HG03025 (cell line): Measurements from ENCODE around the gene IL9R.
"Not testable (repeated sequence)": the region's sequence is repeated elsewhere in the genome, so short reads cannot be mapped to it uniquely, and the experiment has no call there.

Experiments used
- ATAC-seq: cut with Tn5 transposase; IDR thresholded peaks from one replicate; pipeline ENCODE4 v1.9.1; 2021; ENCODE audit warnings: mild to moderate bottlenecking, moderate library complexity; ENCODE audit not compliant: unreplicated experiment, low FRiP score

IL9R gene

DNA sequence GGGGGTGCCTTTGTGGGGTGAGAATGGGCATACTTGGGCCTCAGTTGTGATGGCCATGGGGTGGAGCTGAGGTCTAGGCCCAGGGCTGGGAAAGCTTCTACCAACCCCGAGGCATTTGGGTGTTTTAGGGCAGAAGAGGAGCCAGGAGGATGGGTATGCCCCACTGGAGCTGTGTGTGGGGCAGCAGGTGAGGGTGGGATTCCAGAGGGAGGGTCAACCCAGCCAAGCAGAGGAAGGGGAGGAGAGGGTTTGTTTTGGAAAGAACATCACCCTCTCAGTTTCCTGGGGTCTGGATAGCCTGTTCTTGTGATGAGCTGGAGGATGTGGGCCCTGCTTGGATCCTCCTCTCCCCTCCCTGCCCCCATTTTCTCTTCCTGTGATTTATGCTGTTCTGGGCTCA, 620 bp downstream of the IL9R start:
- no peak for ATAC-seq

DNA sequence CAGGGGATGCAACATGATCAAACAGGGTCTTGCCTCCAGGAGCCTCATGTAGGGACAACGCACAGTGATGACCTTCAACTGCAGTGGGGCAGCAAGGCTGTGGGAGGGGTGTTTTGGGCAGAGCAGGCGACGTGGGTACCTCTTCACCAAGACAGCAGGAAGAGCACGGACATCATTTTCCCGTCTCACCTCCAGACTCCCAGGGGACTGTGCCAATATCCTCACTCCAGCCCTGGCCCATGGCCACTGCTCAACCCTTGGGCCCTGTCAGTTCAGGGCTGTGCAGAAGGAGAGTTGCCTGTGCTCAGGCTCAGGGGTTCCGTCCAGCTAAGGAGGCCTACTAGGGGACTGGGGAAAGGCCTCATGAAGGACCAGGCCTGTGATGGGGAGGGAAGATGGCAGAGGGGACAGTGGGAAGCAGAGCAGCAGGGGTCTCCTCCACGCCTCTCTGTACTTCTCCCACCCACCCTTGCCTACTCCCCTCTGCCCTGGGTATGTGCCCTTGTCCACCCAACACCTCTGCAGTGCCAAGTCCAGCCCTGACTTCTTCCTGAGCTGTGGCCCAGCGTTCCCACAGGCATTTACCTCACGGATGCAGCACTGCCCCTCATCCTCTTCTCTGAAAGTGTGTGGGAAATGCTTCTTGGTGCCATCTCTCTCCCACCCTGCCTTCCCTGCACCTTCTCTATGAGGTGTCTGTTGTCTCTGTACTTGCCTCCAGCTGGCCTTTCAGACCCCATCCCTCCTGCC, 1.4 kb downstream of the IL9R start:
- ATAC-seq, result no peak

DNA sequence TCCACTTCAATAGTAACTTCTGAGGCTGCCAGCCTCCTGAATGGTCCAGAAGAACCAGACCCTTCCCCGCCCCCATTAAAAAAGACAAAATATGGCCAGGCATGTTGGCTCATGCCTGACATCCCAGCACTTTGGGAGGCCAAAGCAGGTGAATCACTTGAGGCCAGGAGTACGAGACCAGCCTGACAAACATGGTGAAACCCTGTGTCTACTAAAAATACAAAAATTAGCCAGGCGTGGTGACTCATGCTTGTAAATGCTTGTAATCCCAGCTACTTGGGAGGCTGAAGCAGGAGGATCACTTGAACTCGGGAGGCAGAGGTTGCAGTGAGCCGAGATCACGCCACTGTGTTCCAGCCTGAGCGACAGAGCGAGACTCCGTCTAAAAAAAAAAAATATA, 2.3 kb downstream of the IL9R start:
- ATAC-seq, result not testable (repeated sequence)

DNA sequence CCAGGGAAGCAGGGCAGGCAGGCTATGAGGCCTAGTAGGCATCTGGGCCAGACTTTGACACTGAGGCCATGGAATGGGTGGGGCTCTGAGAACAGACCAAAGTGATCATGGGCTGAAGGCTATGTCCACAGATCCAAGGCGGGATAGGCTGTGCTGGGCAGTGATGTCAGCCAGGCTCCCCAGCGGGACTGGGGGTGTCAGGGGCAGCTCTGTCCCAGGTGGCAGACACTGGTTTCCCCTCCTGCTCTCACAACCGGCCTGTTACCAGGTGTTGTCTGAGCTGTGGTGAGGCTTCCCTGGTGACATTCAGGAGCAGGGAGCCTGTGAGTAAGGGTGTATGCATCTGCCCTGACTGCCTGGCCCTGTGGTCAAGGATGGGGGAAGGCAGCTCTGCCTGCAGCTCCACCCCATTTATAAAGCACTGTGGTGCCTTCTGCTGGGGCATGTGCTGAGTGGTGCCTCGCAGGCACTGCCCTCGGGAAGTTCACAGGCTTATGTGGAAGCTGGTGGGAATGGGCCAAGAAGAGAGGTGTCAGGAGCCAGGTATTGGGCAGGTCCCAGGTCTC, 2.9 kb downstream of the IL9R start:
- ATAC-seq, result no peak

DNA sequence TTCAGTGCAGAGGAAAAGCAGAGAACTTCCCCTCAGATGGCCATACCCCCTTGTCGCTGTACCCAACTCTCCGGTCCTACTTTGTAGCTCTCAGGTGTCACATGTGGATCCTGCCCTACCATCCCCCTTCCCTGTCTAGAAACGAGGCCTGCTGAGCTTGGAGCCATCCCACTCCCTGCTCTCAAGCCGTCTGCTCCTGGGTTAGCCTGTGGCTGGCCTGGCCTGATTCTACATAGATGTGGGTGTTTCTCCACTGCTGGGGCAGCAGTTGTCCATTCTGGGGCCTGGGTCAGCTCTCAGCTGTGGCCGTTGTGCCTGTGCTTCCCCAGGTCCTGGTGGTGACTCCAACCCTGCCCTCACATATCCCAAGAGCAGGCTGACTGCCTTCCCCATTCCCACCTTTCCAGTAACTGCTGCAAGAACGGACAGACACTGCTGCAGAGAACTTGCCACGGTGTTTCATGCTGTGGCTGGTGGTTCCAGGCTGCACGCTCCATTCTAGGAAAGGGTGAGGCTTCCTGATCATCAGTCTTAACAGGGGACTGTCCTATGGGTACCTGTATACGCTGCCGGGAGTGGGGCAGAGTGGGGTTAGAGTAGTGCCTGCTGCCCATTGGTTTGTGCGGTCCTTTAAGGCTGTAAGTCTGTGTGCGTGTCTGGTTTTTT, 3.6 kb downstream of the IL9R start:
- ATAC-seq, result no peak

DNA sequence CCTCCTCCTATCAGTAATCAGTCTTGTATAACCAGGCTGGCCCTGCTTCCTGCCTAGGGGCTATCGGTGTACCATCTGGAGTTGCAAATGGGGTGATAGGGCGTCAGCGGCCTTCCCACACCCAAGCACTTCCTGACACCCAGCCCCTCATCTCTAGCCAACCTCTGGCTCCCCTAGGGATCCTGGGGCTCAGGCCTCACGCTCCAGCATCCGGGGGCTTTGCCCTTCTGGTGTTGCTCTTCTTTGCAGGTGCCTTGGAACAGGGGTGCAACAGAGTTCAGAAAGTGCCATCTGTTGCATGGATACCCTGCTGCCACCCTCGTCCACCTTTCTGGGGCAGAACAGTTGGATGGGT, 4.1 kb downstream of the IL9R start:
- ATAC-seq, result no peak

DNA sequence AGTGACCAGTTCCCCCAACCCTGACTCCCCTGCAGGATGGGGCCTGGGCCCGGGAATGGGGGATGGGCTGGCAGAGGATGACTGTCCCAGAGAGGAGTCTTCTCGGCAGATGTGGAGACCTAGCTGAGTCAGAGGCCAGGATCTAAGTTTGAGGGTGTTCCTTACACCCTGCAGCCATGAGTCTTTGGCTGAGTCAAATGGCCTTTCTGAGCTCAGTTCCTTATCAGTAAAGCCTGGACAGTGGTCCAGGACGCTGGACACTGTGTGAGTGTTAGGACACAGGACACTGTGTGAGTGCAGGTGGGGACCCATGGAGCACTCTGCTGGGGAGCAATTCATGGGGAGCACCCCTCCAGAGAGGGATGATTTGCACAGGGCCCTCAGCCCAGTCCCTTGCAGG, 5.0 kb downstream of the IL9R start:
- ATAC-seq, result no peak

DNA sequence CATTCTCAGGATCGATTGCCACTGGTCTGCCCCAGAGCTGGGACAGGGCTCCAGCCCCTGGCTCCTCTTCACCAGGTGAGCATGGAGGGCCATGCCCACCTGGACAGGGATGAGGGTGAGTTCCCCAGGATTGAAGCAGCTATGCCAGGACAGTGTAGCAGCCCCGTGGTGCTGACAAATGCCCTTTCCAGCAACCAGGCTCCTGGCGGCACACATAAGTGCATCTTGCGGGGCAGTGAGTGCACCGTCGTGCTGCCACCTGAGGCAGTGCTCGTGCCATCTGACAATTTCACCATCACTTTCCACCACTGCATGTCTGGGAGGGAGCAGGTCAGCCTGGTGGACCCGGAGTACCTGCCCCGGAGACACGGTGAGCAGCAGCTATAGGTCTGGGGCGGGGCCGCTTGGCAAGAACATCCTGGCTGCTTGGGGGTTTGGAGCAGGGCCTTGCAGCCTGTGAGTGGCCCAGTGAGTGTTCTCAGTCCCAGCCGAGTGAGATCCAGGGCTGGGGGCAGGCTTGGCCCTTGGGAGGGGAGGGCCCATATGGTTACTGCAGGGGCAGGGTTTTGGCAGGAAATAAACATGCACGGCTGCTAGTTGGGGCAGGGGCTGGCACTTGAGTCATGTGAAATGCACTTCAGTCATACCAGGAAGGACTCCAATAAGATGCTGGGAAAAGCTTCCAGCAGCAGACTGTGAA, 6.1 kb downstream of the IL9R start:
- no peak for ATAC-seq

DNA sequence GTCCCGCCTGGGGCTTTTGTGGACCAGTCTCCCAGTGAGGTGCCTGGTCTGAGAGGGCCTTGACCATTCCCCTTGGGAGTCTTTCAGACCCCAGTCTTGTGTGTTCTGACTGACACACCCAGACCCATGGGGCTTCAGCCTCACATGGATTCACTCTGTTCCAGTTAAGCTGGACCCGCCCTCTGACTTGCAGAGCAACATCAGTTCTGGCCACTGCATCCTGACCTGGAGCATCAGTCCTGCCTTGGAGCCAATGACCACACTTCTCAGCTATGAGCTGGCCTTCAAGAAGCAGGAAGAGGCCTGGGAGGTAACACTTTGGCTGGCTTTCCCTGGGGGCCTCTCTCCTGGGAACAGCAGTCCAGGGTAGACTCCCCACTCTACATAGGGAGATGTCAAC, 6.8 kb downstream of the IL9R start:
- no peak for ATAC-seq

DNA sequence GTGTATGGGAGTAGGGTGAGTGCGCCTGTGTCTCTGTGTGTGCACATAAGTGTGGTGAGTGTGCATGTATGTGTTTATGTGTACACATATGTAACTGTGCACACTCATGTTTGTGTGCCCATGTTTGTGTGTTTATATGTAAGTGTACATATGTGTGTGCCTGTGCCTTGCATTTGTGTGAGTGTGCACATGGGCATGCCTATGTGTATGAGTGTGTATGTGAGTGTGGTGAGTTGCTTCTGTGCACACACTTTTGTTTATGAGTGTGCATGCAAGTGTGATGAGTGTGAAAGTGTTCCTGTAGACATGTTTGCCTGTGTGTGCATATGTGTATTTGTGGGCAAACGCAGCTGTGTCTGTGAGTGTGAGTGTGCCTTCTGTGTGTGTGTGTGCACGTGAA, 7.2 kb downstream of the IL9R start:
- ATAC-seq, result no peak

DNA sequence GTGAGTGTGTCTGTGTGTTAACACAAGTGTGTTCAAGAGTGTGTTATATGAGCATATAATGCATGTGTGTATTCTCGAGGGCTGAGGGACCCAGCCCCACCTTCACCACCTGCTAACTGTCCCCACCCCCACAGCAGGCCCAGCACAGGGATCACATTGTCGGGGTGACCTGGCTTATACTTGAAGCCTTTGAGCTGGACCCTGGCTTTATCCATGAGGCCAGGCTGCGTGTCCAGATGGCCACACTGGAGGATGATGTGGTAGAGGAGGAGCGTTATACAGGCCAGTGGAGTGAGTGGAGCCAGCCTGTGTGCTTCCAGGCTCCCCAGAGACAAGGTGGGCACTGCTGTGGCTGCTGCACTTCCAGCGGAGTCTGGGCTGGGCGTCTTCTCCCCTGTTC, 7.6 kb downstream of the IL9R start:
- no peak for ATAC-seq

DNA sequence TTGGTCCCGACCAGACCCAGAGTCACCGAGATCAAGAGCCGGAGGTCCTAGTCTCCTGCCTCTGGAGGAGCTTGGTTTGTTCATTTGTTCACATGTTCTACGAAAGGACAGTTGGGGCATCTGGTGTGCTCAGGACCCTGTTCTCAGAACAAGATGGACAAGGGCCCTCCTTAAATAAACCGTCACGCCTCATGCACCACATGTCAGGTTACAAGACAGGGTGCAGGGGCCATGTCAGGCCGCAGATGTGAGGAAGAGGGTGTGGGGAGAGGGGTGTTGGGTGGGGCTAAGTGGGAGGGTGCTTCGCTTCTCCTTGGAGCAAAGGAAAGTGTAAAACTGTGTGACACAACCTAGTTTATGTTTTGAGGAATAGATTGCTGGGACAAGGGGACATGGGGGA, 9.0 kb downstream of the IL9R start:
- ATAC-seq, result not testable (repeated sequence)

DNA sequence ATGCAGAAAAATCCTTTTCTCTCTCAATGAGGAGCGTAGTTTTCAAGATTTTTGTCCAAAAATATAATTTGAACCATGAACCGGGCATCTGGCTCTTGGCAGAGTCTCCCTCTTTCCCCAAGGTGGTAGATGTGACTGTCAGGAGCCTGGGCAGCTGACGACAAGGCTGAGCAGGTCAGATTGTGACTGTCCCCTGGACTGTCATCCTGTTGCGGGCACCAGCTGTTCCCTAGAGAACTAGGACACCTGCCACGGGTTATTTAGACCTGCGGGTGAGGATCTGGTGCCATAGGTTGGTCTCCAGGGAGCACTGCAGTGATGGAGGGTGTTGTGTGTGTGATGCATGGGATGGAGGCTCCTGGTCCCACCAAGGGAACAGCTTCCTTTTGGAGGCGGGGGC, 10.9 kb downstream of the IL9R start:
- ATAC-seq, result not testable (repeated sequence)

DNA sequence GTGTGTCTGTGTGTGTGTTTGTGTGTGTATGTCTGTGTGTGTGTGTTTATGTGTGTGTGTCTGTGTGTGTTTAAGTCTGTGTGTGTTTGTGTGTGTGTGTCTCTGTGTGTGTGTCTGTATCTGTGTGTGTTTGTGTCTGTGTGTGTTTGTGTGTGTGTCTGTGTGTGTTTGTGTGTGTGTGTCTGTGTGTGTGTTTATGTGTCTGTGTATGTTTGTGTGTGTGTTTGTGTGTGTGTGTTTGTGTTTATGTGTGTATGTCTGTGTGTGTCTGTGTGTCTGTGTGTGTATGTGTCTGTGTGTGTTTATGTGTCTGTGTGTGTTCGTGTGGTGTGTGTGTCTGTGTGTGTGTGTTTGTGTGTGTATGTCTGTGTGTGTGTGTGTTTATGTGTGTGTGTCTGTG, 11.4 kb downstream of the IL9R start:
- no peak for ATAC-seq

DNA sequence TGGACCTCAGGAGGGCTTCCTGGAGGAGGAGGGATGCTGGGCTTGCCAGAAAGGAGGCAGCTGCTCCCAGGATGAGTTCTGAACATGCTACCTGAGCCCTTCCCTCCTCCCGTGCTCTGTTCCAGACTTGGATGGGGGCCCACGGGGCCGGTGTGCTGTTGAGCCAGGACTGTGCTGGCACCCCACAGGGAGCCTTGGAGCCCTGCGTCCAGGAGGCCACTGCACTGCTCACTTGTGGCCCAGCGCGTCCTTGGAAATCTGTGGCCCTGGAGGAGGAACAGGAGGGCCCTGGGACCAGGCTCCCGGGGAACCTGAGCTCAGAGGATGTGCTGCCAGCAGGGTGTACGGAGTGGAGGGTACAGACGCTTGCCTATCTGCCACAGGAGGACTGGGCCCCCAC, 12.2 kb downstream of the IL9R start:
- not testable (repeated sequence) for ATAC-seq

DNA sequence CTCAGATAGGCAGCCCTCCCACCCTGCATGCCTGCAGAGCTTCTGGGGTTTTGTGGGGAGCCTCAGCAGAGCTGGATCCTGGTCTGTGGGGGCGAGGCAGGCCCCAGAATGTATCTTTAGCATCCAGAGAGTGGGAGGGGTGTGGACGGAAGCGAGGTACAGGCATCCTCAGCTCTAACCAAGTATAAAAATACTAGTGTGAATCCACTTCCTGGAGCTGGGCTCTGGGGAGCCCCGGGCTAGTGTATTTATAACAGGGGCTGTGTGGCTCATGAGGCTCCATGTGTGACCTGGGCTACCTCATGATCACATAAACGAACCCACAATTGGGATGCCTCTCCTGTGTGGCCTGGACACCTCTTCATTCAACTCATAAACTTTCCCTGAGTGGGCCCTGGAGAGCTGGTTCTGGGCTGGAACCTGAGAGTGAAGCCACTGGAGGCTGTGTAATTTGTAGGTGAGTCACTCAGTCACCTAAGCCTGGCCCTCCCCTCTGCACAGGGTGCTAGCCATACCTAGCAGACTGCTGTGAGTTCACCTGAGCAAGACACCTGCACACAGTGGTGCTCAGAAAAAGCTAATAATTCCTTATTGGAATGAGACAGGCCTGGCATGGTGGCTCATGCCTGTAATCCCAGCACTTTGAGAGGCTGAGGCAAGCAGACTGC, 15.9 kb downstream of the IL9R start:
- ATAC-seq, result not testable (repeated sequence)

DNA sequence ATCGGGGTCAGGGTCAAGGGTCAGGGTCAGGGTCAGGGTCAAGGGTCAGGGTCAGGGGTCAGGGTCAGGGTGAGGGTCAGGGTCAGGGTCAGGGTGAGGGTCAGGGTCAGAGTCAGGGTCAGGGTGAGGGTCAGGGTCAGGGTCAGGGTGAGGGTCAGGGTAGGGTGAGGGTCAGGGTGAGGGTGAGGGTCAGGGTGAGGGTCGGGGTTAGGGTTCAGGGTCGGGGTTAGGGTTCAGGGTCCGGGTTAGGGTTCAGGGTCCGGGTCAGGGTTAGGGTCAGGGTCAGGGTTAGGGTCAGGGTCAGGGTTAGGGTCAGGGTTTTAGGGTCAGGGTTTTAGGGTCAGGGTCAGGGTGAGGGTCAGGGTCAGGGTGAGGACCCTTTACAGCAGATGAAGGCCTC, 22.4 kb downstream of the IL9R start:
- ATAC-seq, result not testable (repeated sequence)

DNA sequence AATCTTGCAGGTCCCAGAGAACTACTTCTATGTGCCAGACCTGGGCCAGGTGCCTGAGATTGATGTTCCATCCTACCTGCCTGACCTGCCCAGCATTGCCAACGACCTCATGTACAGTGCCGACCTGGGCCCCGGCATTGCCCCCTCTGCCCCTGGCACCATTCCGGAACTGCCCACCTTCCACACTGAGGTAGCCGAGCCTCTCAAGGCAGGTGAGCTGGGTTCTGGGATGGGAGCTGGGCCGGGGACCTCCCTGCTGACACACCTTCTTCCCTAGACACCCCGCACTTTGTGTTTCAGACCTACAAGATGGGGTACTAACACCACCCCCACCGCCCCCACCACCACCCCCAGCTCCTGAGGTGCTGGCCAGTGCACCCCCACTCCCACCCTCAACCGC, 25.5 kb downstream of the IL9R start:
- ATAC-seq, result not testable (repeated sequence)

DNA sequence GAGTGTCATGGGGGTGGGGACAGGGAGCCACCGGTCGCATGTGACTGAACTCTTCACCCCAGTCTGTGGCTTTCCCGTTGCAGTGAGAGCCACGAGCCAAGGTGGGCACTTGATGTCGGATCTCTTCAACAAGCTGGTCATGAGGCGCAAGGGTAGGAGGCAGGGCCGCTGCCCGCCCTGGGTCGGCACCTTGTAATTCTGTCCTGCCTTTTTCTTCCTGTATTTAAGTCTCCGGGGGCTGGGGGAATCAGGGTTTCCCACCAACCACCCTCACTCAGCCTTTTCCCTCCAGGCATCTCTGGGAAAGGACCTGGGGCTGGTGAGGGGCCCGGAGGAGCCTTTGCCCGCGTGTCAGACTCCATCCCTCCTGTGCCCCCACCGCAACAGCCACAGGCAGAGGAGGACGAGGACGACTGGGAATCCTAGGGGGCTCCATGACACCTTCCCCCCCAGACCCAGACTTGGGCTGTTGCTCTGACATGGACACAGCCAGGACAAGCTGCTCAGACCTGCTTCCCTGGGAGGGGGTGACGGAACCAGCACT, 27.5 kb downstream of the IL9R start:
- ATAC-seq, result not testable (repeated sequence)

DNA sequence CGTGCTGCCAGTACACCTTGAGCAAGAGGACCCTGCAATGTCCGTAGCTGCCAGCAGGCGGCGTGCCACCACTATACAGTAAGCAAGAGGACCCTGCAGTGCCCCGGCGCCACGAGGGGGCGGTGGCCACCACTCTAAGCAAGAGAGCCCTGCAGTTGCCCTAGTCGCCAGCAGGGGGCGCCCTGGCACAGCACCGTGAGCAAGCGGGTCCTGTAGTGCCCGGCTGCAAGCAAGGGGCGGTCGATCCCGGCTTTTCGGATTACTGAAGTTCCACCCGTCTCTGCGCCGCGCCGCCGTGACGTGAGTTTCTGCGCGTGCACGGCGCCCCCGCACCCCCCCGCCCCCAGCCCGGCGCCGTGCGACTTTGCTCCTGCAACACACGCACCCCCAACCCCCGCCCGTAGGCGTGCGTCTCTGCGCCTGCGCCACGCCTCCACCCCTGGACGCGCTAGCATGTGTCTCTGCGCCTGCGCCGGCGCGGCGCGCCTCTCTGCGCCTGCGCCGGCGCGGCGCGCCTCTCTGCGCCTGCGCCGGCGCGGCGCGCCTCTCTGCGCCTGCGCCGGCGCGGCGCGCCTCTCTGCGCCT, 31.2 kb downstream of the IL9R start:
- not testable (repeated sequence) for ATAC-seq
